OCI-LY3 (cell line): ENCODE measurements around the gene ASIC4.

Experiments used
- H2AFZ ChIP-seq: fragments of 200-600, 300-600 bp; shearing (Covaris generic); 2 replicates; pipeline ENCODE4 v1.6.0; 2014; ENCODE audit warnings: antibody characterized with exemption, low read depth, low read length
- H3K27ac ChIP-seq: fragments of 200-600, 300-600 bp; sonication (generic); 2 replicates; pipeline ENCODE4 v1.5.1; 2014; ENCODE audit warnings: mild to moderate bottlenecking, low read length, moderate library complexity, mixed read lengths
- H3K27me3 ChIP-seq: fragments of 200-600, 300-600 bp; sonication (generic); 2 replicates; pipeline ENCODE4 v1.6.1; 2014; ENCODE audit warnings: low read depth, low read length, mixed read lengths
- H3K36me3 ChIP-seq: fragments of 200-600, 300-600 bp; sonication (generic); replicated peaks from 2 replicates; pipeline ENCODE3; 2014; ENCODE audit warnings: low read depth, low read length, mixed read lengths
- H3K4me1 ChIP-seq: fragments of 300-600, 200-600 bp; sonication (generic); 2 replicates; pipeline ENCODE4 v1.6.1; 2014; ENCODE audit warnings: low read length, mixed read lengths
- H3K4me2 ChIP-seq: fragments of 200-600, 300-600 bp; sonication (generic); 2 replicates; pipeline ENCODE4 v1.6.1; 2014; ENCODE audit warnings: low read length, mixed read lengths
- H3K4me3 ChIP-seq: fragments of 300-600, 200-600 bp; sonication (generic); 2 replicates; pipeline ENCODE4 v1.5.1; 2014; ENCODE audit warnings: antibody characterized with exemption, mild to moderate bottlenecking, low read length, moderate library complexity
- H3K79me2 ChIP-seq: fragments of 300-600, 200-600 bp; shearing (Covaris generic); 2 replicates; pipeline ENCODE4 v1.6.1; 2014; ENCODE audit warnings: mild to moderate bottlenecking, low read length, mixed read lengths
- H3K9ac ChIP-seq: fragments of 300-600, 200-600 bp; shearing (Covaris generic); 2 replicates; pipeline ENCODE4 v1.6.0; 2014; ENCODE audit warnings: mild to moderate bottlenecking, low read length, moderate library complexity
- H3K9me3 ChIP-seq: fragments of 200-600, 300-600 bp; shearing (Covaris generic); 2 replicates; pipeline ENCODE4 v1.6.1; 2014; ENCODE audit warnings: low read length, mixed read lengths; ENCODE audit not compliant: insufficient read depth
- H4K20me1 ChIP-seq: fragments of 200-600, 300-600 bp; sonication (generic); 2 replicates; pipeline ENCODE4 v1.6.1; 2016; ENCODE audit warnings: low read length, mixed read lengths; ENCODE audit not compliant: insufficient read depth
- EZH2phosphoT487 ChIP-seq: fragments of 200-600 bp; shearing (Covaris generic); IDR thresholded peaks from 2 replicates; pipeline ENCODE4 v1.6.1; 2018; ENCODE audit warnings: antibody characterized with exemption, mixed run types, low read depth
- TF ChIP-seq, protein P1 (sequence below): fragments of 200-600, 300-600 bp; sonication (generic); IDR thresholded peaks from 2 replicates; pipeline ENCODE4 v1.5.1; 2014; ENCODE audit warnings: antibody characterized with exemption, low read length, low read depth

The ASIC4 gene

DNA sequence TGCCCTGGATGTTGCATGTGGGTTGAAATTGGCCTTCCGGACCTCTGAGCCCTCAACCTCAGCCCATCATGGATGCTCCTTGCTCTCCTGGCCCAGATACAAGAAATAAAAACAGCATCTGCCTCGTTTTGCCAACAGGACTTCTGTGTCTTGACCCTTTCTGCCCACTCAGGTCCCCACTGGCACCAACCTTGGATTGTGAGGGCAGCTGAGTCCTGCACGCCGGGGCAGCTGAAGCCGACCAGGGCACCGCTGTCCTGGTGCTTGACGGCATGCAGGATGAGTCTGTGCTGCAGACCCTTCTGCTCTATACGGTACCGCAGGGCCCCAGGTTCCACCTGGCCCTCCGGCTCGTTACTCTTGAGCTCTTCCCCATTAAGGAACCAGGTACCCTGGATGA is 52.4 kb downstream of the ASIC4 start:
- no peak overlapping the region for H3K4me2 ChIP-seq
- TF ChIP-seq EZH2phosphoT487 = no peak
- TF ChIP-seq, protein P1, sequence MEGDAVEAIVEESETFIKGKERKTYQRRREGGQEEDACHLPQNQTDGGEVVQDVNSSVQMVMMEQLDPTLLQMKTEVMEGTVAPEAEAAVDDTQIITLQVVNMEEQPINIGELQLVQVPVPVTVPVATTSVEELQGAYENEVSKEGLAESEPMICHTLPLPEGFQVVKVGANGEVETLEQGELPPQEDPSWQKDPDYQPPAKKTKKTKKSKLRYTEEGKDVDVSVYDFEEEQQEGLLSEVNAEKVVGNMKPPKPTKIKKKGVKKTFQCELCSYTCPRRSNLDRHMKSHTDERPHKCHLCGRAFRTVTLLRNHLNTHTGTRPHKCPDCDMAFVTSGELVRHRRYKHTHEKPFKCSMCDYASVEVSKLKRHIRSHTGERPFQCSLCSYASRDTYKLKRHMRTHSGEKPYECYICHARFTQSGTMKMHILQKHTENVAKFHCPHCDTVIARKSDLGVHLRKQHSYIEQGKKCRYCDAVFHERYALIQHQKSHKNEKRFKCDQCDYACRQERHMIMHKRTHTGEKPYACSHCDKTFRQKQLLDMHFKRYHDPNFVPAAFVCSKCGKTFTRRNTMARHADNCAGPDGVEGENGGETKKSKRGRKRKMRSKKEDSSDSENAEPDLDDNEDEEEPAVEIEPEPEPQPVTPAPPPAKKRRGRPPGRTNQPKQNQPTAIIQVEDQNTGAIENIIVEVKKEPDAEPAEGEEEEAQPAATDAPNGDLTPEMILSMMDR = no peak
- no peak overlapping the region for H3K4me3 ChIP-seq
- no peaks in the 10 kb centered on the region for H3K36me3 ChIP-seq
- H3K9ac ChIP-seq = no peak overlapping the region
- H3K79me2 ChIP-seq = no peaks in the 10 kb centered on the region
- no peaks in the 10 kb centered on the region for H3K9me3 ChIP-seq
- H3K27ac ChIP-seq = no peak overlapping the region
- no peaks in the 10 kb centered on the region for H3K4me1 ChIP-seq
- H2AFZ ChIP-seq = no peak overlapping the region
- no peaks in the 10 kb centered on the region for H3K27me3 ChIP-seq
- no peaks in the 10 kb centered on the region for H4K20me1 ChIP-seq

GRCh38 chr2:219567131-219567530 is 52.8 kb downstream of the ASIC4 start:
- no peak overlapping the region for H3K27ac ChIP-seq
- H3K9me3 ChIP-seq = no peaks in the 10 kb centered on the region
- no peak overlapping the region for H3K4me3 ChIP-seq
- no peak for TF ChIP-seq EZH2phosphoT487
- TF ChIP-seq, protein P1 = no peak
- H2AFZ ChIP-seq = no peak overlapping the region
- no peak overlapping the region for H3K9ac ChIP-seq
- no peaks in the 10 kb centered on the region for H4K20me1 ChIP-seq
- H3K4me2 ChIP-seq = no peak overlapping the region
- no peaks in the 10 kb centered on the region for H3K27me3 ChIP-seq
- H3K4me1 ChIP-seq = no peaks in the 10 kb centered on the region
- H3K79me2 ChIP-seq = no peaks in the 10 kb centered on the region
- H3K36me3 ChIP-seq = no peaks in the 10 kb centered on the region

DNA sequence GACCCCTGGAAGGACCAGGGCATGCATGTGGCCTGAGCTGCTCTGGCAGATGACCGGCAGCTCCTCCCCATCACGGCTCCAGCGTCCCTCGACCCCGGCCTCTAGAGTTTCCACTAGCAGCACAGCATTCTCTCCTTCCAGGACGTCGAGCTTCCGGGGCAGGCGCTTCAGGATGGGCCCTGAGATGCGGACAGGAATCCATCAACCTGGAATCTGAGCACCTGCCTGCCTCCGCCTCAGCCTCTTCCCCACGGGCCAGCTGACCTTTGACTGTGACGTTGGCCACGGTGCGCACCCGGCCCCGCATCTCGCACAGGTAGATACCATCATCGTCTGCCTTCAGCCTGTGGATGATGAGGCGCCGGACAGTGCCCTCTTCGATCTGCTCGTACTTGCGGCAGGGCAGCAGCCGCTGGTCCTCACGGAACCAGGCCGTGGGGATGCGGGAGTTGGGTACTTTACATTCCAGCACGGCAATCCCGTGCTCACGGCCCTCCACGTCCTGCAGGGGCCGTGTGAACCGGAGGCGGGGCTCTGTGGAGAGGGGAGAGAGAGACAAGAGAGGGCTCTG is 53.6 kb downstream of the ASIC4 start:
- H3K4me3 ChIP-seq = no peak overlapping the region
- H3K9ac ChIP-seq = no peak overlapping the region
- no peaks in the 10 kb centered on the region for H3K27me3 ChIP-seq
- H3K79me2 ChIP-seq = no peaks in the 10 kb centered on the region
- H3K4me1 ChIP-seq = no peaks in the 10 kb centered on the region
- H2AFZ ChIP-seq = no peak overlapping the region
- H3K4me2 ChIP-seq = no peak overlapping the region
- no peaks in the 10 kb centered on the region for H4K20me1 ChIP-seq
- TF ChIP-seq, protein P1 = no peak
- H3K36me3 ChIP-seq = no peaks in the 10 kb centered on the region
- H3K9me3 ChIP-seq = no peaks in the 10 kb centered on the region
- H3K27ac ChIP-seq = no peak overlapping the region

DNA sequence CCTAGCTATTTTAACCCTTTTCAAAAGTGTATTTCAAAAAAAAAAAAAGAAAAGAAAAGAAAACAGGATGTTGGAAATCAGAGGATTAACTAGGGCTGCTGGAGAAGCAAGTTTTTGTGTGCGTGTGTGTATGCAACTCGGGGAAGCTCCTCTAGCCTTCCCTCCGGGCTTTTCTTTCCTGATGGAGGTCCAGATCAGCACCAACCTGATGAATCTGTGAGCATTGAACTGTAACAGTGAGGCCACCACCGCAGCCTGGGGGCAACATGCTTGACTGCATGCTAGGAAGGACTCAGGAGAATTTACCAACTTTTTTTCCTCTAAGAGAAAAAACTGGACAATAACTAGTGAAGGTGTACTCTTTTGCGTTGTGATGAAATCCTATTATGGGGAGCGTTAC is 54.8 kb downstream of the ASIC4 start:
- Histone ChIP-seq H3K4me2 (no peak overlapping the region), H3K27ac (no peak overlapping the region), H4K20me1 (no peaks in the 10 kb centered on the region), H3K4me3 (no peak overlapping the region), H2AFZ (no peak overlapping the region), H3K36me3 (no peaks in the 10 kb centered on the region), H3K9me3 (no peaks in the 10 kb centered on the region), H3K9ac (no peak overlapping the region), H3K79me2 (no peaks in the 10 kb centered on the region), H3K4me1 (no peaks in the 10 kb centered on the region), H3K27me3 (no peaks in the 10 kb centered on the region)
- TF ChIP-seq, protein P1 = no peak
- TF ChIP-seq EZH2phosphoT487 = no peak
